CD4-positive, alpha-beta T cell (primary cell): ENCODE measurements around the gene CT45A8. TPM values are rescaled to one million over a fixed set of nuclear protein-coding genes. Genes with fewer than 3 reads are reported as not detected.
"Not testable (repeated sequence)": the region's sequence is repeated elsewhere in the genome, so short reads cannot be mapped to it uniquely, and the experiment has no call there.

Experiments
- ATAC-seq: fragments of 200-7000 bp; cut with Tn5 transposase; one replicate; pipeline ENCODE4 v1.10.0; 2022; ENCODE audit warnings: mild to moderate bottlenecking; ENCODE audit not compliant: poor library complexity
- CTCF ChIA-PET: fragments of 350-600 bp; sonication (Branson Sonifier 250); formaldehyde crosslinking; loops from one replicate; lab custom pipeline; 2021; ENCODE audit warnings: antibody characterized with exemption, inconsistent platforms; lab: Charles Lee
- POLR2A ChIA-PET: fragments of 350-600 bp; sonication (Branson Sonifier 250); formaldehyde crosslinking; loops from one replicate; lab custom pipeline; 2021; ENCODE audit warnings: antibody characterized with exemption, inconsistent platforms; lab: Charles Lee
- DNase-seq, 14 experiments: peaks; one replicate each; pipeline ENCODE4 v3.0.0-alpha.2; 2013 to 2020; ENCODE audit warnings: mixed read lengths in 2 of 14
- H3K27ac ChIP-seq, 2 donors: one replicate each; pipeline versions ENCODE4 v1.5.1 to v1.7.0; 2013; ENCODE audit warnings: low read length in 2 of 2, low read depth in 1 of 2, mild to moderate bottlenecking in 1 of 2
- H3K27me3 ChIP-seq, 2 experiments: 1 replicate in 1 of 2; 2 replicates in 1 of 2; pipeline versions ENCODE4 v1.6.1 to v1.7.0; 2013; ENCODE audit warnings: low read length in 2 of 2, control low read depth in 1 of 2, mild to moderate bottlenecking in 1 of 2, moderate library complexity in 1 of 2; ENCODE audit not compliant: insufficient read depth in 2 of 2, control insufficient read depth in 1 of 2
- H3K36me3 ChIP-seq: one replicate; pipeline ENCODE4 v1.6.1; 2013; ENCODE audit warnings: low read length, control low read depth; ENCODE audit not compliant: insufficient read depth
- H3K4me1 ChIP-seq: one replicate; pipeline ENCODE4 v1.6.1; 2013; ENCODE audit warnings: low read length, control low read depth; ENCODE audit not compliant: insufficient read depth
- H3K4me3 ChIP-seq: one replicate; pipeline ENCODE4 v1.5.1; 2013; ENCODE audit warnings: mild to moderate bottlenecking, low read length, moderate library complexity
- H3K9me3 ChIP-seq, 2 experiments: 1 replicate in 1 of 2; 2 replicates in 1 of 2; pipeline versions ENCODE4 v1.6.1 to v1.7.0; 2013; ENCODE audit warnings: low read length in 2 of 2, mild to moderate bottlenecking in 2 of 2, control low read depth in 1 of 2, moderate library complexity in 1 of 2; ENCODE audit not compliant: control insufficient read depth in 1 of 2, insufficient read depth in 1 of 2
- H3K27ac Mint-ChIP-seq: one replicate; pipeline ENCODE4 v1.8.0; 2020; ENCODE audit warnings: mixed read lengths
- H3K27me3 Mint-ChIP-seq: one replicate; pipeline ENCODE4 v1.8.0; 2021; ENCODE audit warnings: mixed read lengths
- H3K36me3 Mint-ChIP-seq: one replicate; pipeline ENCODE4 v1.8.0; 2021; ENCODE audit warnings: low read depth, mixed read lengths
- H3K4me1 Mint-ChIP-seq: one replicate; pipeline ENCODE4 v1.8.0; 2021; ENCODE audit warnings: low read depth, mixed read lengths
- H3K4me3 Mint-ChIP-seq: one replicate; pipeline ENCODE4 v1.8.0; 2020; ENCODE audit warnings: mild to moderate bottlenecking, mixed read lengths
- H3K9me3 Mint-ChIP-seq: one replicate; pipeline ENCODE4 v1.8.0; 2020; ENCODE audit warnings: mixed read lengths
- intact Hi-C, 2 experiments: fragments of 100-400 bp; cut with DNase I in 1 of 2; cut with micrococcal nuclease in 1 of 2; formaldehyde crosslinking; loops; one replicate each; pipeline versions ENCODE4 v1.15.1 to v1.9.0; 2023 to 2025; cut with DNase I, micrococcal nuclease
- total RNA-seq, 174 experiments: library from RNA in 2 of 174; stranded (reverse) in 2 of 174; gene quantifications; one replicate each; pipeline ENCODE4 v1.2.3 and lab custom pipeline; 2021 to 2026
- TF ChIP-seq, protein P1 (sequence below): fragments of 200-600 bp; IDR thresholded peaks from one replicate; pipeline ENCODE4 v1.8.0; 2022; ENCODE audit warnings: antibody characterized with exemption, mild to moderate bottlenecking

The CT45A8 gene
- total RNA-seq, 2 experiments from 2014 or later = not detected

DNA sequence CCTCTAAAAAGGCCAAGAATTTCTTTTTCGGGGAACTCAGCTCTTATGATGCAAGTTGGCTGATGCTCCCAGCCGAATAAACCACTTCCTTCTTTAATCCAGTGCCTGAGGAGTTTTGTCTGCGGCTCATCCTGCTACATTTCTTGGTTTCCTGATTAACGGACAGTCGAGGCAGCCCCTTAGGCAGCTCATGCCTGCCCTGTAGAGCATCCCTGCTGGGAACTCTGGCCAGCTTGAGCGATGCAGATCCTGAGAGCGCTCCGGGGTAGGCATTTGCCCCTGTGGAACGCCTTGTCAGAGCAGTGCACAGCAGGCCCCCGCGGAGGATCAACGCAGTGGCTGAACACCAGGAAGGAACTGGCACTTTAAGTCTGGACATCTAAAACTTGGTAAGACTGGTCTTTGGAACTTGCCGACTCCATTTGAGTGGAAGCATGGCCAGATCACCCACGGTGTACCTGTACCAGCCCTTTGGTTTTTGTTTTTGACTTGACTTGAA, 35.8 kb upstream of the CT45A8 start:
- peaks cover 0 to 7% of the 10 kb centered on the region in 2 experiments for H3K27me3 ChIP-seq
- H3K9me3 ChIP-seq = peaks cover 0 to 12% of the 10 kb centered on the region in 2 experiments
- Mint-ChIP-seq H3K36me3 (no peaks in the 10 kb centered on the region), H3K27me3 (no peaks in the 10 kb centered on the region), H3K27ac (no peak overlapping the region), H3K4me3 (no peak overlapping the region), H3K9me3 (no peaks in the 10 kb centered on the region), H3K4me1 (no peaks in the 10 kb centered on the region)
- ChIA-PET CTCF (no interaction called here), POLR2A (no interaction called here)
- H3K4me1 ChIP-seq = no peaks in the 10 kb centered on the region
- no peaks in the 10 kb centered on the region for H3K36me3 ChIP-seq
- ATAC-seq (no peak), DNase-seq (no peak)
- intact Hi-C loops = no loop called here
- no peak overlapping the region for H3K4me3 ChIP-seq
- TF ChIP-seq, protein P1, sequence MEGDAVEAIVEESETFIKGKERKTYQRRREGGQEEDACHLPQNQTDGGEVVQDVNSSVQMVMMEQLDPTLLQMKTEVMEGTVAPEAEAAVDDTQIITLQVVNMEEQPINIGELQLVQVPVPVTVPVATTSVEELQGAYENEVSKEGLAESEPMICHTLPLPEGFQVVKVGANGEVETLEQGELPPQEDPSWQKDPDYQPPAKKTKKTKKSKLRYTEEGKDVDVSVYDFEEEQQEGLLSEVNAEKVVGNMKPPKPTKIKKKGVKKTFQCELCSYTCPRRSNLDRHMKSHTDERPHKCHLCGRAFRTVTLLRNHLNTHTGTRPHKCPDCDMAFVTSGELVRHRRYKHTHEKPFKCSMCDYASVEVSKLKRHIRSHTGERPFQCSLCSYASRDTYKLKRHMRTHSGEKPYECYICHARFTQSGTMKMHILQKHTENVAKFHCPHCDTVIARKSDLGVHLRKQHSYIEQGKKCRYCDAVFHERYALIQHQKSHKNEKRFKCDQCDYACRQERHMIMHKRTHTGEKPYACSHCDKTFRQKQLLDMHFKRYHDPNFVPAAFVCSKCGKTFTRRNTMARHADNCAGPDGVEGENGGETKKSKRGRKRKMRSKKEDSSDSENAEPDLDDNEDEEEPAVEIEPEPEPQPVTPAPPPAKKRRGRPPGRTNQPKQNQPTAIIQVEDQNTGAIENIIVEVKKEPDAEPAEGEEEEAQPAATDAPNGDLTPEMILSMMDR = no peak
- H3K27ac ChIP-seq = no peak overlapping the region

DNA sequence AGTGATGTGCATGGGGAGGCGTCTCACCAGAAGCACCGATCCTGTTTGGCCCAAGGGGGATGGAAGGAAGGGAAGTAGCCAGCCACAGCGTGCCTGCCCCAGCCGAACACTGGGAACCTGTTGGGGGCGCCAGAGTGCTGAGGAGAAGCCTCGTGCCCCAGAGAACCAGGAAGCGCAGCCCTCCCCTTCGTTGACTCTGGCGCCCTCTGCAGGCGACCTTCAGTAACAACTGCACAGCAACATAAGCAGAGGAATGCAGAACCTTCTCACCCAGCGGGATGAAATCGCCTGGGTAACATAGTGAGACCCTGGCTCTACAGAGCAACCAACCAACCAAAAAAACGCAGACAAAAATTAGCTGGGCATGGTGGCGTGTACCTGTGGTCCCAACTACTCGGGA, 34.6 kb upstream of the CT45A8 start:
- H3K36me3 ChIP-seq, H3K4me3 Mint-ChIP-seq, H3K27ac ChIP-seq, H3K4me1 ChIP-seq, H3K4me3 ChIP-seq, POLR2A ChIA-PET, H3K27me3 Mint-ChIP-seq, CTCF ChIA-PET, H3K9me3 Mint-ChIP-seq, intact Hi-C loops, H3K27ac Mint-ChIP-seq, ATAC-seq, H3K36me3 Mint-ChIP-seq, H3K27me3 ChIP-seq, H3K4me1 Mint-ChIP-seq: not testable (repeated sequence)
- peaks cover 0 to 12% of the 10 kb centered on the region in 2 experiments for H3K9me3 ChIP-seq
- peak in 3 of 14 experiments; percentile 6 to 18 (median 14) for DNase-seq

DNA sequence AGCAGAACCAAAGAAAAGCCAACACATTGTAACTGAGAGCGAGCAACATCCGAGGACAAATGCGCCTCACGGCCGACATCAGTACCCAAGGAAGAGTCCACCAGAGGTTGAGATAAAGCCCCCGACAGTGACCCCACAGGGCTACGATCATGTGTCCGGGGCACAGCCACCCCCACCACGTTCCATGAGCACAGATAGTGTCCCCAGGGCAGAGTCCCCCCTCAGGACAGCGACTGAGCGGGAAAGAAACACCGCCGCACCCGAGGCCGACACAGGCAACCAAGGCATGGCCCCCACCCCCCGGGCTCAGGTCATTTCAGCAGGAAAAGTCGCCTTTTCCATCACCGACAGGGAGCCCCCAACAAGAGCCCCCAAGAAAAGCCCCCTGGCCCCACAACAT, 33.9 kb upstream of the CT45A8 start:
- H3K4me1 Mint-ChIP-seq, H3K4me3 ChIP-seq, H3K27ac ChIP-seq, CTCF ChIA-PET, H3K9me3 ChIP-seq, H3K9me3 Mint-ChIP-seq, ATAC-seq, intact Hi-C loops, H3K27me3 Mint-ChIP-seq, H3K4me3 Mint-ChIP-seq, H3K36me3 Mint-ChIP-seq, POLR2A ChIA-PET, H3K4me1 ChIP-seq, DNase-seq, H3K36me3 ChIP-seq, H3K27ac Mint-ChIP-seq, H3K27me3 ChIP-seq: not testable (repeated sequence)

DNA sequence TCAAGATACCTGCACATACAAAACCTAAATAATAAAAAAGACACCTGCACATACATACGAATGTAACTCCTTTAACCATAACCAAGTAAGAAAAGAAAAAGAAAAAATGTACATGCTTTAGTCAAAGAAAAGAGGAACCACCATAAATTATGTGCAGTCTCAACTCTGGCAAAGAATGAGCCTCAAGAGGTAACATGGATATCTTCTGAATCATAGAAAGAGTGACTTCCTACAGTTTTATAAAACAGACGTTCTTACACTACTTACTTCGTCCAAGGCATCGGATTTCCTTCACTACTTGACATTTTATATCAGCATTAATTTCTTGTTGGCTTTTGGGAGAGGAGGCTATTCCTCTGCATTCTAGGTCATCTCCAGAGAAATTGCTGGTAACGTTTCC, 28.4 kb upstream of the CT45A8 start:
- H3K4me3 Mint-ChIP-seq, CTCF ChIA-PET, H3K9me3 ChIP-seq, H3K4me3 ChIP-seq, H3K36me3 Mint-ChIP-seq, DNase-seq, ATAC-seq, H3K27me3 ChIP-seq, H3K27ac ChIP-seq, H3K27ac Mint-ChIP-seq, H3K9me3 Mint-ChIP-seq, H3K27me3 Mint-ChIP-seq, H3K4me1 Mint-ChIP-seq, H3K36me3 ChIP-seq, H3K4me1 ChIP-seq, POLR2A ChIA-PET, intact Hi-C loops: not testable (repeated sequence)

DNA sequence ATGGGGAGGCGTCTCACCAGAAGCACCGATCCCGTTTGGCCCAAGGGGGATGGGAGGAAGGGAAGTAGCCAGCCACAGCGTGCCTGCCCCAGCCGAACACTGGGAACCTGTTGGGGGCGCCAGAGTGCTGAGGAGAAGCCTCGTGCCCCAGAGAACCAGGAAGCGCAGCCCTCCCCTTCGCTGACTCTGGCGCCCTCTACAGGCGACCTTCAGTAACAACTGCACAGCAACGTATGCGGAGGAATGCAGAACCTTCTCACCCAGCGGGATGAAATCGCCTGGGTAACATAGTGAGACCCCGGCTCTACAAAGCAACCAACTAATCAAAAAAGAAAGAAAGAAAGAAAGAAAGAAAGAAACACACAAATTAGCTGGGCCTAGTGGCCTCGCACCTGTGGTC, 17.4 kb upstream of the CT45A8 start, which contains the start of gene CT45A9:
CT45A9 (minus strand) TSS at position 101 of the 400 bp plus-strand sequence. CDS start 3,751 bp downstream, outside the sequence.
- ATAC-seq, H3K4me1 Mint-ChIP-seq, H3K9me3 ChIP-seq, H3K27me3 Mint-ChIP-seq, POLR2A ChIA-PET, H3K27me3 ChIP-seq, H3K4me3 Mint-ChIP-seq, intact Hi-C loops, H3K27ac Mint-ChIP-seq, DNase-seq, CTCF ChIA-PET, H3K36me3 Mint-ChIP-seq, H3K4me3 ChIP-seq, H3K4me1 ChIP-seq, H3K36me3 ChIP-seq, H3K27ac ChIP-seq, H3K9me3 Mint-ChIP-seq: not testable (repeated sequence)

DNA sequence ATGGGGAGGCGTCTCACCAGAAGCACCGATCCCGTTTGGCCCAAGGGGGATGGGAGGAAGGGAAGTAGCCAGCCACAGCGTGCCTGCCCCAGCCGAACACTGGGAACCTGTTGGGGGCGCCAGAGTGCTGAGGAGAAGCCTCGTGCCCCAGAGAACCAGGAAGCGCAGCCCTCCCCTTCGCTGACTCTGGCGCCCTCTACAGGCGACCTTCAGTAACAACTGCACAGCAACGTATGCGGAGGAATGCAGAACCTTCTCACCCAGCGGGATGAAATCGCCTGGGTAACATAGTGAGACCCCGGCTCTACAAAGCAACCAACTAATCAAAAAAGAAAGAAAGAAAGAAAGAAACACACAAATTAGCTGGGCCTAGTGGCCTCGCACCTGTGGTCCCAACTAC, 17.2 kb downstream of the CT45A8 start, which contains the start of gene CT45A7:
CT45A7 (minus strand) TSS at position 101 of the 400 bp plus-strand sequence. CDS start 3,747 bp downstream, outside the sequence.
- H3K9me3 Mint-ChIP-seq, H3K27me3 ChIP-seq, H3K4me1 ChIP-seq, H3K36me3 ChIP-seq, H3K4me3 Mint-ChIP-seq, ATAC-seq, DNase-seq, H3K27ac Mint-ChIP-seq, intact Hi-C loops, CTCF ChIA-PET, H3K36me3 Mint-ChIP-seq, H3K27ac ChIP-seq, H3K27me3 Mint-ChIP-seq, H3K4me1 Mint-ChIP-seq, POLR2A ChIA-PET, H3K9me3 ChIP-seq, H3K4me3 ChIP-seq: not testable (repeated sequence)
